PFSK-1 (cell line): ENCODE results near the gene KIF5C. TPM values are rescaled to one million over a fixed set of nuclear protein-coding genes. Genes with fewer than 3 reads are reported as not detected.
A peak's percentile ranks its signal among the peaks of the same experiment; 100 is the strongest.

Source experiments
- FOXP2 ChIP-seq: optimal IDR thresholded peaks from 2 replicates; pipeline ENCODE3; 2011; ENCODE audit warnings: borderline replicate concordance, control low read depth, inconsistent platforms; ENCODE audit not compliant: insufficient read depth; ENCODE audit errors: extremely low read length, extremely low read depth
- POLR2AphosphoS5 ChIP-seq: IDR thresholded peaks from 2 replicates; pipeline ENCODE4 v1.6.1; 2012; ENCODE audit warnings: low read depth, mild to moderate bottlenecking, control low read depth, low read length, moderate library complexity
- SIN3A ChIP-seq: IDR thresholded peaks from 2 replicates; pipeline ENCODE4 v1.6.1; 2012; ENCODE audit warnings: mild to moderate bottlenecking, low read length, moderate library complexity, borderline replicate concordance; ENCODE audit not compliant: insufficient read depth
- TAF1 ChIP-seq: IDR thresholded peaks from 2 replicates; pipeline ENCODE4 v1.6.1; 2012; ENCODE audit warnings: low read length, control low read depth, borderline replicate concordance; ENCODE audit not compliant: insufficient read depth
- polyA plus RNA-seq: library from polyadenylated mRNA; unstranded; fragments of >200 nt; gene quantifications from one replicate; pipeline ENCODE4 v1.2.1, GENCODE V29; 2012; ENCODE audit warnings: low read depth, missing spikeins; ENCODE audit not compliant: insufficient read length
- TF ChIP-seq, protein P1 (sequence below), 2 experiments: IDR thresholded peaks; 2 replicates each; pipeline versions ENCODE4 v1.6.1 to v1.8.0; 2011 to 2012; ENCODE audit warnings: low read depth in 2 of 2, low read length in 2 of 2, control low read depth in 1 of 2, inconsistent platforms in 1 of 2, mild to moderate bottlenecking in 1 of 2, moderate library complexity in 1 of 2; ENCODE audit not compliant: insufficient read depth in 1 of 2

Gene KIF5C
- polyA plus RNA-seq: not detected

GRCh38 chr2:148874868-148875341 lies at the start of gene KIF5C:
KIF5C (plus strand) TSS chr2:148875227; CDS start chr2:148875618, 391 bp downstream.
- no peak for TF ChIP-seq FOXP2
- TF ChIP-seq, protein P1, sequence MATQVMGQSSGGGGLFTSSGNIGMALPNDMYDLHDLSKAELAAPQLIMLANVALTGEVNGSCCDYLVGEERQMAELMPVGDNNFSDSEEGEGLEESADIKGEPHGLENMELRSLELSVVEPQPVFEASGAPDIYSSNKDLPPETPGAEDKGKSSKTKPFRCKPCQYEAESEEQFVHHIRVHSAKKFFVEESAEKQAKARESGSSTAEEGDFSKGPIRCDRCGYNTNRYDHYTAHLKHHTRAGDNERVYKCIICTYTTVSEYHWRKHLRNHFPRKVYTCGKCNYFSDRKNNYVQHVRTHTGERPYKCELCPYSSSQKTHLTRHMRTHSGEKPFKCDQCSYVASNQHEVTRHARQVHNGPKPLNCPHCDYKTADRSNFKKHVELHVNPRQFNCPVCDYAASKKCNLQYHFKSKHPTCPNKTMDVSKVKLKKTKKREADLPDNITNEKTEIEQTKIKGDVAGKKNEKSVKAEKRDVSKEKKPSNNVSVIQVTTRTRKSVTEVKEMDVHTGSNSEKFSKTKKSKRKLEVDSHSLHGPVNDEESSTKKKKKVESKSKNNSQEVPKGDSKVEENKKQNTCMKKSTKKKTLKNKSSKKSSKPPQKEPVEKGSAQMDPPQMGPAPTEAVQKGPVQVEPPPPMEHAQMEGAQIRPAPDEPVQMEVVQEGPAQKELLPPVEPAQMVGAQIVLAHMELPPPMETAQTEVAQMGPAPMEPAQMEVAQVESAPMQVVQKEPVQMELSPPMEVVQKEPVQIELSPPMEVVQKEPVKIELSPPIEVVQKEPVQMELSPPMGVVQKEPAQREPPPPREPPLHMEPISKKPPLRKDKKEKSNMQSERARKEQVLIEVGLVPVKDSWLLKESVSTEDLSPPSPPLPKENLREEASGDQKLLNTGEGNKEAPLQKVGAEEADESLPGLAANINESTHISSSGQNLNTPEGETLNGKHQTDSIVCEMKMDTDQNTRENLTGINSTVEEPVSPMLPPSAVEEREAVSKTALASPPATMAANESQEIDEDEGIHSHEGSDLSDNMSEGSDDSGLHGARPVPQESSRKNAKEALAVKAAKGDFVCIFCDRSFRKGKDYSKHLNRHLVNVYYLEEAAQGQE (IDR thresholded peaks at IDR 0.05; ENCODE audit: insufficient read depth in 1 of 2, low read depth in 2 of 2, low read length in 2 of 2): no peak
- TF ChIP-seq TAF1: no peak
- TF ChIP-seq POLR2AphosphoS5: no peak
- TF ChIP-seq SIN3A: no peak

- TF ChIP-seq SIN3A (no peak), FOXP2 (no peak), TAF1 (no peak), POLR2AphosphoS5 (no peak)
- TF ChIP-seq, protein P1 (IDR thresholded peaks at IDR 0.05; ENCODE audit: insufficient read depth in 1 of 2, low read depth in 2 of 2, low read length in 2 of 2): no peak
Observed at GRCh38 chr2:148826791-148827190, 48.2 kb upstream of the KIF5C start.

- TF ChIP-seq, protein P1 (IDR thresholded peaks at IDR 0.05; ENCODE audit: insufficient read depth in 1 of 2, low read depth in 2 of 2, low read length in 2 of 2): no peak
Observed at GRCh38 chr2:148828941-148829340, 46.1 kb upstream of the KIF5C start.

- no peak for TF ChIP-seq FOXP2
- TF ChIP-seq, protein P1 (IDR thresholded peaks at IDR 0.05; ENCODE audit: insufficient read depth in 1 of 2, low read depth in 2 of 2, low read length in 2 of 2): peak in 1 of 2 experiments; percentile 72; a peak in 2 of 4 replicates
- no peak for TF ChIP-seq TAF1
- TF ChIP-seq SIN3A: no peak
- no peak for TF ChIP-seq POLR2AphosphoS5
Observed at GRCh38 chr2:148829618-148830017, 45.4 kb upstream of the KIF5C start.

DNA sequence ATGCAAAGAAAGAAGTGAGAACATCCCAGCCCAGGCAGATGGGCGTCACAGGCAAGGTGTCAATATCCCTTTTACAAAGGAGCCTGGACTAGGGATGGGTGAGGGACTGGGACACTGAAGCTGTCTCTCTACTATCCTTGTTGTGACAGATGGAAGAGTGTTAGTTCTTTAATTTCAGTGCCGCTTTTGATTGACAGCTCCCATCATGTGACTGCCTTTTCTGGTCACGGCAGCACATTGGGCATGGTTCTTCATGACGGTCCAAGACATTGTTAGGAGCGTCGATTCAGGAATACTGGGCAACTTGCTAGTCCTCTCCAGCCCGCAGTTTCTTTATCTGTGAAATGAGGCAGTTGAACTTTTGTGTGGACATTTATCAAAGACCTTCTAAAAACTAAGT lies 42.4 kb upstream of the KIF5C start:
- TF ChIP-seq POLR2AphosphoS5 (no peak), SIN3A (no peak), FOXP2 (no peak), TAF1 (no peak)
- TF ChIP-seq, protein P1 (IDR thresholded peaks at IDR 0.05; ENCODE audit: insufficient read depth in 1 of 2, low read depth in 2 of 2, low read length in 2 of 2): no peak
